Muscle layer of colon (tissue), 2 donors: ENCODE data around the gene SPATC1L.

Experiments used
- H3K27ac ChIP-seq: one replicate; pipeline ENCODE4 v1.7.0; 2013; ENCODE audit warnings: low read depth, mild to moderate bottlenecking, low read length, moderate library complexity
- H3K27me3 ChIP-seq, 2 donors: one replicate each; pipeline ENCODE4 v1.7.0; 2013; ENCODE audit warnings: low read length in 2 of 2, mild to moderate bottlenecking in 2 of 2; ENCODE audit not compliant: insufficient read depth in 2 of 2, control insufficient read depth in 1 of 2
- H3K36me3 ChIP-seq: one replicate; pipeline ENCODE4 v1.7.0; 2013; ENCODE audit warnings: mild to moderate bottlenecking, low read length; ENCODE audit not compliant: insufficient read depth
- H3K4me1 ChIP-seq: one replicate; pipeline ENCODE4 v1.7.0; 2013; ENCODE audit warnings: mild to moderate bottlenecking, low read length; ENCODE audit not compliant: insufficient read depth
- H3K4me3 ChIP-seq, 2 donors: one replicate each; pipeline ENCODE4 v1.7.0; 2013; ENCODE audit warnings: low read length in 2 of 2, low read depth in 1 of 2, mild to moderate bottlenecking in 1 of 2, moderate library complexity in 1 of 2
- H3K9ac ChIP-seq: one replicate; pipeline ENCODE4 v1.7.0; 2013; ENCODE audit warnings: low read length
- H3K9me3 ChIP-seq: one replicate; pipeline ENCODE4 v1.7.0; 2013; ENCODE audit warnings: mild to moderate bottlenecking, low read length
- donor health status: abdominal sarcoma.
- donor health status: Adenocarcinoma of cecum.

Gene SPATC1L

DNA sequence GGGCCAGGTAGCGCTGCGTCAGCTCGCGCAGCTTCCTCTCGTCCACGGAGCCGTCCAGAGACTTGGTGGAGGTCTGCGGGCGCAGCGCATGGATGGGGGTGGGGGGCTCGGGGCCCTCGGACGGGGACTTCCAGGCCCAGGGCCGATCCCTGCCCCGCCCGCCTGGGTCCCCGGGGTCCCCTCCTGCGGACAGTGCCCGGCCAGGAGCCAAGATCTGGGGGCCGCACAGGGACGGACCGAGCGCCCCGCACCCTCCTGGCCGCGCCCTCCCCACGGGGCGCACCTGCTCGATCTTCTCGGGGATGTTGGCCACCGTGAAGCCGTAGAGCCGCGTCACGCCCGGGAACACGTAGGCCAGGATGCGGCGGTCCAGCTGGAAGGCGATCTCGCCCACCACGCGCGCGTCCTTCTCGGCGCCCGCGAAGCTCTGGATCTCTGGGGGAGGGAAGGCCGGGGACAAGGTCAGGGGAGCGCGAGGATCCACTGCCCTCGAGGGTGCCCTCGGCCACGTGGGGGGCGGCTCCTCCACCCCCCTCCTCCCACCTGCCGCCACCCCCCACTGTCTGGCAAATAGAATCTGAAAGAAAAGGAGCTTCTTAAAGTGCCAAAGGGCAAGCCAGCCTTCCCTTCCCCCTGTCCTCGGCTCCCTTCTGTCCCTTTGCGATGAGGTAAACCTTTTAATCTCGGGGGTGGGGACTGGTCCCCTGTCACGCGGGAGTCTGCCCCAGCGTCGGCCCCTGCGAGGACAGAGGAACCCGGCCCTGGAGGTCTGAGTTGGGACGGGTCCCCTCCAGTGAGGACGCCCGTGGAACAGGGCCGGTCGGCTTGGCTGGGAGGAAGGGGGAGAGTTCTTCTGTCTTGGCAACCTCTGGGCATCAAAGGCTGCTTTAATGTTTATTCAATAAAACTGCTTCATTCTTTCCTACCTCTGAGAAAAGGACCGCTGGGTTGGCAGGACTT, 22.3 kb downstream of the SPATC1L start:
- H3K4me1 ChIP-seq, result no peaks in the 10 kb centered on the region
- no peaks in the 10 kb centered on the region for H3K9me3 ChIP-seq
- H3K27ac ChIP-seq, result no peak overlapping the region

DNA sequence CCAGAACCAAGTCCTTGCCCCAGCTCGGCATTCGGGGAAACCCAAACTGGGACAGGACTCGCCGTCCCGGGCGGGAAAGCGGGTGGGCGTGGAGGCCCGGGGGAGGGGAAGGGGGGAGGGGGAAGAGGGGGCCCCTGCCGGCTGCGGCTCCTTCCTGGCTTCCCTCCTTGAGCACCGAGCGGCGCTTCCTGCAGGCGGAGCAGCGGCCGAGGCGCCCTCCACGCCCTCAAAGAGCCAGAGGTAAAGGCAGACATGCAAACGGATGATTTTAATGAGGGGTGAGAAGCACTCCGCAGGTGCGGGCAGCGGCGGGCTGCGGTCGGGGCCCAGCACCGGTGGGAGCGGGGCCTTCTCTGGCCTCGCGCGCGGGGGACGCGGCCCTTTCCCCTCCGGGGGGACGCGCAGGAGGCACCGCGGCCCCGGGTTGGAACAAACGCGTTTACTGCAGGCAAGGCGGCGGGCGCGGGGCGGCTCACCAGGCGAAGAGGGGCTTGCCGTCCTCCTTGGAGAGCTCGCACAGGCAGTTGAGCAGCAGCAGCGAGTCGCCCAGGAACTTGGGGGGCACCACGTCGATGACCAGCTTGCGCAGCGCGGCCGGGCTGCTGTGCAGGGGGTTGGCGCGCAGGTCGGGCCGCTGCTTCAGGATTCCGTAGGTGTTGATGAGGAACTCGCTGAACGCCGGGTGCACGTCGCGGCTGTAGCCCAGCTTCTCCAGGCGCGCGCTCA, 23.2 kb downstream of the SPATC1L start:
- Histone ChIP-seq H3K4me1 (no peaks in the 10 kb centered on the region), H3K9me3 (no peaks in the 10 kb centered on the region), H3K9ac (no peak overlapping the region), H3K36me3 (no peaks in the 10 kb centered on the region), H3K27me3 (peaks cover 0 to 13% of the 10 kb centered on the region in 2 donors), H3K4me3 (no peak overlapping the region), H3K27ac (no peak overlapping the region)

More for the DNA sequence above, 22.3 kb downstream of the SPATC1L start:
- Histone ChIP-seq H3K27me3 (peaks cover 0 to 13% of the 10 kb centered on the region in 2 donors), H3K36me3 (no peaks in the 10 kb centered on the region), H3K9ac (no peak overlapping the region), H3K4me3 (no peak overlapping the region)

GRCh38 chr21:46160657-46160906, 23.7 kb downstream of the SPATC1L start:
- H3K9me3 ChIP-seq, result no peaks in the 10 kb centered on the region
- no peaks in the 10 kb centered on the region for H3K36me3 ChIP-seq
- H3K27me3 ChIP-seq, result peaks cover 0 to 13% of the 10 kb centered on the region in 2 donors
- no peak overlapping the region for H3K27ac ChIP-seq
- no peaks in the 10 kb centered on the region for H3K4me1 ChIP-seq
- H3K4me3 ChIP-seq, result no peak overlapping the region
- H3K9ac ChIP-seq, result no peak overlapping the region

GRCh38 chr21:46159841-46160656, 24.2 kb downstream of the SPATC1L start:
- Histone ChIP-seq H3K27me3 (peaks cover 0 to 13% of the 10 kb centered on the region in 2 donors), H3K9me3 (no peaks in the 10 kb centered on the region), H3K4me3 (no peak overlapping the region), H3K27ac (no peak overlapping the region), H3K9ac (no peak overlapping the region), H3K36me3 (no peaks in the 10 kb centered on the region), H3K4me1 (no peaks in the 10 kb centered on the region)

- no peaks in the 10 kb centered on the region for H3K9me3 ChIP-seq
- no peaks in the 10 kb centered on the region for H3K4me1 ChIP-seq
- H3K4me3 ChIP-seq, result no peak overlapping the region
- no peak overlapping the region for H3K27ac ChIP-seq
- no peak overlapping the region for H3K9ac ChIP-seq
- H3K36me3 ChIP-seq, result no peaks in the 10 kb centered on the region
- peaks cover 0 to 13% of the 10 kb centered on the region in 2 donors for H3K27me3 ChIP-seq
Measured at GRCh38 chr21:46159390-46159789, 24.9 kb downstream of the SPATC1L start.

DNA sequence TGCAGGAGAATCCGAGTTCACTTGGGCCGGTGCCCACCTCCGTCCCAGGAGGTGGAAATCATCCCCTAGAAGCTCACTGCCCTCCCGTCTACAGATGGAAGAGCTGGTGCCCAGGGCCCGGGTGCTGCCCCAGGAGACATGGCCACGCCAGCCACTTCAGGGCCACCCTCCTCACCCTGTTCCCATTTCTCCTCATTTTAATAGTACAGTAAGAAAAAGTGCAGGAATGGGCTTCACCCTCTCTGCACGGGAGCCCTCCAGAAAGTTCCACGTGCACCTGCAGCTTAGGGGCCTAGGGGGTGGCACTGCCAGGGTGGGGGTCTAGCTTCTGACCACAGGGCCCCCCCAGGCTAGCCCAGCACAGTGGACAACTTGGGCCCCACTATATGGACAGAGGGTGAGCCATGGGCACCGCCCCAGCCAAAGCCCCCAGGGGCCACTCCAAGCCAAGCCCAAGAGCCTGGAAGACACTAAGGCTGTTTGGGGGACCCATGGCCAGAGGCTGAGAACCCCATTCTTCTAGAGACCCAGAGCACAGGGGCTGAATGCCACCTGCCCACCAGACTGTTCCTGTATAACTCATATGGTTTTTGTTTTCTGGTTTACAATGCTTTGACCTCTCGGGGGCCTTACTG, 25.5 kb downstream of the SPATC1L start:
- no peaks in the 10 kb centered on the region for H3K9me3 ChIP-seq
- H3K9ac ChIP-seq, result no peak overlapping the region
- H3K4me1 ChIP-seq, result no peaks in the 10 kb centered on the region
- H3K27ac ChIP-seq, result no peak overlapping the region
- H3K27me3 ChIP-seq, result peaks cover 0 to 14% of the 10 kb centered on the region in 2 donors
- no peaks in the 10 kb centered on the region for H3K36me3 ChIP-seq
- no peak overlapping the region for H3K4me3 ChIP-seq

- Histone ChIP-seq H3K9me3 (no peaks in the 10 kb centered on the region), H3K27me3 (peaks cover 0 to 20% of the 10 kb centered on the region in 2 donors), H3K4me3 (no peak overlapping the region), H3K9ac (no peak overlapping the region), H3K36me3 (no peaks in the 10 kb centered on the region), H3K27ac (no peak overlapping the region), H3K4me1 (peaks cover 5% of the 10 kb centered on the region)
Measured at GRCh38 chr21:46157987-46158451, 26.2 kb downstream of the SPATC1L start.

DNA sequence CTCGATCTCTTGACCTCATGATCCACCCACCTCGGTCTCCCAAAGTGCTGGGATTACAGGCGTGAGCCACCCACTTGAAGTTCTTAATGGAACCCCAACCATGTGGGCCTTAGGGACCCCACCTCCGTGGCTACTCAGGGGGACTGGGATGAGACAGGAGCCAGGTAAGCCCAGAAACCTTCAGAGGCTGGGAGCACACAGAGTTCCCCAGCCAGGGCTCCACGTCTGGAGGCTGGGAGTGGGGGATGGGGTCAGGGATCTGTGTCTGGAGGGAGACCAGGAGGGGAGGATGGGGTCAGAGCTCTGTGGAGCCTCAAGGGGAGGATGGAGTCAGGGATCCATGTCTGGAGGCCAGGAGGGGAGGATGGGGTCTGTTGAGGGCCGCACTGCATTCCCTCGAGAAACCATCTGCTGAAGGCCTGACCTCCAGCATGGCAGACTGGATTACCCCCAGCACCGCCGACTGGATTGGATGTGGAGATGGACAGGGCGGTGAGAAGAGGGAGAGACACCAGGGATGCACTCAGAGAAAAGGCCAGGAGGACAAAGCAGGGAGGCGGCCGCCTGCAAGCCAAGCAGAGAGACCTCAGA, 26.8 kb downstream of the SPATC1L start:
- H3K9ac ChIP-seq, result no peak overlapping the region
- H3K27me3 ChIP-seq, result peaks cover 0 to 20% of the 10 kb centered on the region in 2 donors
- peaks cover 9% of the 10 kb centered on the region for H3K4me1 ChIP-seq
- no peak overlapping the region for H3K4me3 ChIP-seq
- no peaks in the 10 kb centered on the region for H3K36me3 ChIP-seq
- H3K27ac ChIP-seq, result no peak overlapping the region
- no peaks in the 10 kb centered on the region for H3K9me3 ChIP-seq

DNA sequence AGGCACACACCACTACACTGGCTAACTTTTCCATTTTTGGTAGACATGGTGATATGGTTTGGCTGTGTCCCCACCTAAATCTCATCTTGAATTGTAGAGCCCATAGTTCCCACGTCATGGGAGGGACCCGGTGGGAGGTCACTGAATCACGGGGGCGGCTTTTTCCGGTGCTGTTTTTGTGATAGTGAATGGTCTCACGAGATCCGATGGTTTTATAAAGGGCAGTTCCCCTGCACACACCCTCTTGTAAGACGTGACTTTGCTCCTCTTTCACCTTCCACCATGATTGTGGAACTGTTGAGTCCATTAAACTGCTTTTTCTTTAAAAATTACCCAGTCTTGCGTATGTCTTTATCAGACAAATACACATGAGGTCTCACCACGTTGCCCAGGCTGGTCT, 27.6 kb downstream of the SPATC1L start:
- peaks cover 0 to 14% of the 10 kb centered on the region in 2 donors for H3K27me3 ChIP-seq
- H3K9me3 ChIP-seq, result no peaks in the 10 kb centered on the region
- no peak overlapping the region for H3K27ac ChIP-seq
- H3K36me3 ChIP-seq, result no peaks in the 10 kb centered on the region
- H3K4me1 ChIP-seq, result peaks cover 9% of the 10 kb centered on the region
- H3K9ac ChIP-seq, result no peak overlapping the region
- no peak overlapping the region for H3K4me3 ChIP-seq

GRCh38 chr21:46156378-46156645, 27.9 kb downstream of the SPATC1L start:
- Histone ChIP-seq H3K27ac (no peak overlapping the region), H3K27me3 (peaks cover 0 to 10% of the 10 kb centered on the region in 2 donors), H3K4me3 (no peak overlapping the region), H3K9ac (no peak overlapping the region), H3K36me3 (no peaks in the 10 kb centered on the region), H3K4me1 (peaks cover 9% of the 10 kb centered on the region), H3K9me3 (no peaks in the 10 kb centered on the region)
